Vagina (tissue), 2 donors: ENCODE results near the gene RFESD.
A peak's percentile ranks its signal among the peaks of the same experiment; 100 is the strongest.

Experiments
- POLR2A ChIP-seq, 2 donors: fragments of 450-650 bp; IDR thresholded peaks; one replicate each; pipeline ENCODE4 v1.6.1; 2017; ENCODE audit warnings: antibody characterized with exemption in 2 of 2, mild to moderate bottlenecking in 2 of 2, moderate library complexity in 2 of 2
- POLR2AphosphoS5 ChIP-seq, 2 donors: sonication (generic); formaldehyde crosslinking; IDR thresholded peaks; one replicate each; pipeline ENCODE4 v1.9.0; 2017; ENCODE audit warnings: antibody characterized with exemption in 2 of 2, mild to moderate bottlenecking in 2 of 2, low read depth in 1 of 2; ENCODE audit not compliant: insufficient read depth in 1 of 2
- TF ChIP-seq, protein P1 (sequence below), 3 experiments: fragments of 450-650 bp in 2 of 3; fragments of 200-600 bp in 1 of 3; sonication (generic) in 1 of 3; IDR thresholded peaks; one replicate each; pipeline ENCODE4 v1.5.1; 2017 to 2019; ENCODE audit warnings: antibody characterized with exemption in 3 of 3, mild to moderate bottlenecking in 2 of 3, moderate library complexity in 2 of 3

DNA sequence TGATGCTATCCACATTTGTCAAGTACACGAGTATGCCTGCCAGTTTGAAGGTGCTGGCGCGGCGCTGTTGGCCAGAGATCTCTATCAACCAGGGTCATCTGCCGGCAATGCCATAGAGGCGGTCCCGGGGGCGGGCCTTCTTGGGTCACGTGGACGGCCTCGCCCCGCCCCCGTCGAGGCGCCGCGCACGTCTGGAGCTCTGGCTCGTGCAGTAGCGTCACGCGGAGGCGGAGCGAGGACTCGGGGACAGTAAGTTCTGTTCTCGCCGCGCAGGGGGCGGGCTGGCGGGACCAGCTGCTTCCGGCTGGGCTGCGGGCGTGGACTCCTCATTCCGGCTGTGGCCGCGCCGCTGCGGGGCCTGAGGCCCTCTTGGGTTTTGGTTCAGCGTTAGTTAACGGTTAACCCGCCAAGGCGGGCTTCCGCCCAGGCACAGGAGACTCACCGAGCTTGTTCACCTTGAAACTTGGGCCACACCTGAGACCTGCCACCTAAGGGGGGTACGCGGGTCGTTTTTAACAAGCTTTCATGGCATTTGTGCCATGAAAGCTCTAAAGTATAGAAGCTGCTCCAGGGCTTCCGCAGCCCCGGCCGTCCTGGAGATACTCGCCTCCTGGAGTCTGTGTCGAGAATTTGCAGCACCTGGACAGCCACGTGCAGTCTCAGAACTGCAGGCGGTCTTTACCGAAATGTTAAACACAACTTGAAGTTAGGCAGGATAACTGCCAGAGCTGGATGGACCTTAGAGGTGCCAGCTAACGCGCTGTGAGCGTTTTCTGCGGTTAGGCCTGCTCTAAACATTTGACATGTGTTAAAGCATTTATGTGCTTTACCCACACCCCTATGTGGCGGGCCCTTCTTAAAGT lies at the start of gene RFESD:
- TF ChIP-seq, protein P1, sequence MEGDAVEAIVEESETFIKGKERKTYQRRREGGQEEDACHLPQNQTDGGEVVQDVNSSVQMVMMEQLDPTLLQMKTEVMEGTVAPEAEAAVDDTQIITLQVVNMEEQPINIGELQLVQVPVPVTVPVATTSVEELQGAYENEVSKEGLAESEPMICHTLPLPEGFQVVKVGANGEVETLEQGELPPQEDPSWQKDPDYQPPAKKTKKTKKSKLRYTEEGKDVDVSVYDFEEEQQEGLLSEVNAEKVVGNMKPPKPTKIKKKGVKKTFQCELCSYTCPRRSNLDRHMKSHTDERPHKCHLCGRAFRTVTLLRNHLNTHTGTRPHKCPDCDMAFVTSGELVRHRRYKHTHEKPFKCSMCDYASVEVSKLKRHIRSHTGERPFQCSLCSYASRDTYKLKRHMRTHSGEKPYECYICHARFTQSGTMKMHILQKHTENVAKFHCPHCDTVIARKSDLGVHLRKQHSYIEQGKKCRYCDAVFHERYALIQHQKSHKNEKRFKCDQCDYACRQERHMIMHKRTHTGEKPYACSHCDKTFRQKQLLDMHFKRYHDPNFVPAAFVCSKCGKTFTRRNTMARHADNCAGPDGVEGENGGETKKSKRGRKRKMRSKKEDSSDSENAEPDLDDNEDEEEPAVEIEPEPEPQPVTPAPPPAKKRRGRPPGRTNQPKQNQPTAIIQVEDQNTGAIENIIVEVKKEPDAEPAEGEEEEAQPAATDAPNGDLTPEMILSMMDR (IDR thresholded peaks at IDR 0.05), result peak in 1 of 3 experiments; percentile 11
- TF ChIP-seq POLR2A (IDR thresholded peaks at IDR 0.05), result peak in 1 of 2 donors; percentile 92
- TF ChIP-seq POLR2AphosphoS5 (IDR thresholded peaks at IDR 0.05; ENCODE audit: insufficient read depth in 1 of 2, low read depth in 1 of 2), result peak; percentile 98 to 99
